ENCODE data around the gene DOP1B. TPM values are rescaled to one million over a fixed set of nuclear protein-coding genes. Genes with fewer than 3 reads are reported as not detected.

DOP1B gene
- total and polyA plus RNA-seq, 10 of the 15 experiments (the other 5 are each of a cell fraction or from before 2014, with no cell fraction given) = 1.2 to 12.2 (median 4.3) TPM

GRCh38 chr21:36115138-36115730, 41.4 kb upstream of the DOP1B start:
- H3K4me2 ChIP-seq (ENCODE audit: control insufficient read depth, insufficient read depth) = no peak overlapping the region
- no peak overlapping the region for H3K27ac ChIP-seq (ENCODE audit: control insufficient read depth, insufficient read depth)
- intact Hi-C loops (cut with micrococcal nuclease; ENCODE audit: unreplicated experiment) = loop anchor here (10.0 kb wide), 1 partner anchor 170 kb away; no protein-coding TSS in a partner anchor
- TF ChIP-seq SRF (IDR thresholded peaks at IDR 0.05; ENCODE audit: low read depth in 2 of 2, low read length in 2 of 2) = no peak
- SMC1A ChIA-PET (ENCODE audit: uncharacterized antibody, unreplicated experiment) = interaction anchor here (1.2 kb wide), 1 partner anchor 222 kb away, joined by 3 read pairs; no protein-coding TSS in a partner anchor
- H3K9ac ChIP-seq (ENCODE audit: control insufficient read depth, insufficient read depth, low read length) = no peak overlapping the region
- CTCF ChIA-PET = interaction anchor here (1.2 to 2.1 kb wide), 5 partner anchors 8 to 1370 kb away, joined by 4 to 6 read pairs (median 4); no protein-coding TSS in a partner anchor
- H3K4me3 ChIP-seq = no peak overlapping the region
- no peaks in the 10 kb centered on the region for H3K9me3 ChIP-seq (replicated peaks; ENCODE audit: control insufficient read depth, insufficient read depth, low read length)
- H4K20me1 ChIP-seq (ENCODE audit: control insufficient read depth, insufficient read depth) = no peaks in the 10 kb centered on the region
- in situ Hi-C loops (cut with MboI) = no loop called here
- no peaks in the 10 kb centered on the region for H3K36me3 ChIP-seq (ENCODE audit: control insufficient read depth in 2 of 2, insufficient read depth in 2 of 2, low read length in 1 of 2)
- no peaks in the 10 kb centered on the region for H3K27me3 ChIP-seq (replicated peaks in 1 of 2; ENCODE audit: control insufficient read depth in 2 of 2, insufficient read depth in 2 of 2, low read length in 1 of 2)
- POLR2A ChIA-PET = no interaction called here
- DNase-seq (ENCODE audit: low read depth, low spot score) (no peak), ATAC-seq (no peak), FAIRE-seq (no peak)
- 58% methylated on average over 4 of the region's 6 CpGs for WGBS (ENCODE audit: insufficient coverage, insufficient replicate concordance, low lambda C conversion rate, missing lambda C conversion rate)
- RAD21 ChIA-PET (ENCODE audit: unreplicated experiment) = interaction anchor here (1.0 kb wide), 1 partner anchor 195 kb away, joined by 3 read pairs; no protein-coding TSS in a partner anchor
- BruUV-seq (replicated peaks) = no TSS peak
- peaks cover 7% of the 10 kb centered on the region for H3K4me1 ChIP-seq (ENCODE audit: control insufficient read depth, insufficient read depth, low read length)
- H3K79me2 ChIP-seq (ENCODE audit: control insufficient read depth, insufficient read depth, low read length) = no peaks in the 10 kb centered on the region
- no peak overlapping the region for H2AFZ ChIP-seq (ENCODE audit: control insufficient read depth, low read depth, low read length)

GRCh38 chr21:36117286-36117741, 39.3 kb upstream of the DOP1B start:
- no peak for FAIRE-seq
- intact Hi-C loops (cut with micrococcal nuclease; ENCODE audit: unreplicated experiment) = loop anchor here (10.0 kb wide), 1 partner anchor 173 kb away; no protein-coding TSS in a partner anchor
- POLR2A ChIA-PET = no interaction called here
- TF ChIP-seq ZNF687 (IDR thresholded peaks at IDR 0.05) (no peak), PKNOX1 (IDR thresholded peaks at IDR 0.05) (no peak), RAD21 (IDR thresholded peaks at IDR 0.05; ENCODE audit: insufficient read depth, low read depth, low read length) (no peak), ZNF217 (IDR thresholded peaks at IDR 0.05) (no peak), BMI1 (IDR thresholded peaks at IDR 0.05; ENCODE audit: borderline replicate concordance) (no peak), SREBF1 (IDR thresholded peaks at IDR 0.05; ENCODE audit: low read length) (no peak), NBN (IDR thresholded peaks at IDR 0.05) (no peak), MYC (IDR thresholded peaks at IDR 0.05; ENCODE audit: insufficient read depth, insufficient read length, insufficient replicate concordance, low read length, severe bottlenecking) (no peak), LARP7 (IDR thresholded peaks at IDR 0.05) (no peak), EZH2 (IDR thresholded peaks at IDR 0.05; ENCODE audit: borderline replicate concordance, control insufficient read depth, low read depth, low read length) (no peak), ZZZ3 (IDR thresholded peaks at IDR 0.05; ENCODE audit: control insufficient read depth, insufficient read length, low read depth) (no peak)

More at GRCh38 chr21:36117286-36117741, 39.3 kb upstream of the DOP1B start:
- no peak overlapping the region for H3K9ac ChIP-seq (ENCODE audit: control insufficient read depth, insufficient read depth, low read length)
- ChIA-PET RAD21 (ENCODE audit: unreplicated experiment) (no interaction called here), CTCF (interaction anchor here (1.2 to 1.5 kb wide), 3 partner anchors 8 to 58 kb away, joined by 3 to 5 read pairs (median 4); no protein-coding TSS in a partner anchor), SMC1A (ENCODE audit: uncharacterized antibody, unreplicated experiment) (interaction anchor here (1.2 kb wide), 2 partner anchors 57 to 62 kb away, joined by 3 read pairs; partner anchors contain the start of gene SETD4)
- BruUV-seq (replicated peaks) = no TSS peak
- no peaks in the 10 kb centered on the region for H3K36me3 ChIP-seq (ENCODE audit: control insufficient read depth in 2 of 2, insufficient read depth in 2 of 2, low read length in 1 of 2)
- no peak for DNase-seq (ENCODE audit: low read depth, low spot score)
- no peaks in the 10 kb centered on the region for H3K79me2 ChIP-seq (ENCODE audit: control insufficient read depth, insufficient read depth, low read length)
- H3K27ac ChIP-seq (ENCODE audit: control insufficient read depth, insufficient read depth) = no peak overlapping the region
- H4K20me1 ChIP-seq (ENCODE audit: control insufficient read depth, insufficient read depth) = no peaks in the 10 kb centered on the region
- no peak overlapping the region for H3K4me3 ChIP-seq
- H3K27me3 ChIP-seq (replicated peaks in 1 of 2; ENCODE audit: control insufficient read depth in 2 of 2, insufficient read depth in 2 of 2, low read length in 1 of 2) = no peaks in the 10 kb centered on the region
- no peaks in the 10 kb centered on the region for H3K9me3 ChIP-seq (replicated peaks; ENCODE audit: control insufficient read depth, insufficient read depth, low read length)
- no peak overlapping the region for H3K4me2 ChIP-seq (ENCODE audit: control insufficient read depth, insufficient read depth)
- 50% methylated on average over 2 of the region's 2 CpGs for WGBS (ENCODE audit: insufficient coverage, insufficient replicate concordance, low lambda C conversion rate, missing lambda C conversion rate)
- no peak overlapping the region for H2AFZ ChIP-seq (ENCODE audit: control insufficient read depth, low read depth, low read length)
- in situ Hi-C loops (cut with MboI) = no loop called here
- ATAC-seq = no peak
- peaks cover 7% of the 10 kb centered on the region for H3K4me1 ChIP-seq (ENCODE audit: control insufficient read depth, insufficient read depth, low read length)
